Measurements from ENCODE around the gene CMBL.
"Not testable (repeated sequence)": the region's sequence is repeated elsewhere in the genome, so short reads cannot be mapped to it uniquely, and the experiment has no call there.

Gene CMBL

GRCh38 chr5:10283927-10284635 lies 23.6 kb downstream of the CMBL start:
- peak; percentile 46 to 77 for DNase-seq

GRCh38 chr5:10279925-10280720 lies 27.6 kb downstream of the CMBL start:
- no peak for DNase-seq

- DNase-seq: no peak
Observed at GRCh38 chr5:10279328-10279727, 28.4 kb downstream of the CMBL start.

GRCh38 chr5:10278658-10279279 lies 28.9 kb downstream of the CMBL start:
- DNase-seq: no peak

GRCh38 chr5:10277773-10278630 lies 29.7 kb downstream of the CMBL start:
- no peak for DNase-seq

GRCh38 chr5:10276691-10277090 lies 31.0 kb downstream of the CMBL start:
- no peak for DNase-seq

GRCh38 chr5:10275991-10276390 lies 31.7 kb downstream of the CMBL start:
- DNase-seq: no peak

GRCh38 chr5:10275460-10275859 lies 32.2 kb downstream of the CMBL start:
- DNase-seq: no peak

- DNase-seq: not testable (repeated sequence)
Observed at GRCh38 chr5:10272875-10273209, 34.9 kb downstream of the CMBL start.

- DNase-seq: no peak
Observed at GRCh38 chr5:10272053-10272874, 35.4 kb downstream of the CMBL start.

- DNase-seq: no peak
Observed at GRCh38 chr5:10268100-10268499, 39.6 kb downstream of the CMBL start.

- no peak for DNase-seq
Observed at GRCh38 chr5:10266839-10267238, 40.9 kb downstream of the CMBL start.

GRCh38 chr5:10266137-10266536 lies 41.6 kb downstream of the CMBL start:
- DNase-seq: no peak

GRCh38 chr5:10265245-10266109 lies 42.2 kb downstream of the CMBL start:
- no peak for DNase-seq

- no peak for DNase-seq
Observed at GRCh38 chr5:10264604-10265003, 43.1 kb downstream of the CMBL start.

- no peak for DNase-seq
Observed at GRCh38 chr5:10262995-10263394, 44.7 kb downstream of the CMBL start.

- no peak for DNase-seq
Observed at GRCh38 chr5:10262121-10262774, 45.5 kb downstream of the CMBL start.

- DNase-seq: no peak
Observed at GRCh38 chr5:10261065-10261464, 46.6 kb downstream of the CMBL start.

- no peak for DNase-seq
Observed at GRCh38 chr5:10259899-10260298, 47.8 kb downstream of the CMBL start.

- no peak for DNase-seq
Observed at GRCh38 chr5:10257870-10258269, 49.8 kb downstream of the CMBL start.

- DNase-seq: no peak
Observed at GRCh38 chr5:10254686-10255085, 53.0 kb downstream of the CMBL start.

Data from SW 1271 (cell line).